DND-41 (cell line): ENCODE data around the gene SCCPDH.

ENCODE experiments used
- CTCF ChIP-seq: IDR thresholded peaks from 2 replicates; pipeline ENCODE4 v1.5.1; 2012; ENCODE audit warnings: borderline replicate concordance, low read length, moderate library complexity, mild to moderate bottlenecking; ENCODE audit not compliant: poor library complexity, severe bottlenecking; ENCODE audit errors: extremely low read depth
- EZH2 ChIP-seq: IDR thresholded peaks from 3 replicates; pipeline ENCODE4 v1.6.1; 2012; ENCODE audit warnings: borderline replicate concordance, low read depth, mild to moderate bottlenecking, moderate library complexity, low read length, inconsistent platforms; ENCODE audit not compliant: severe bottlenecking

- no peak for TF ChIP-seq CTCF
- TF ChIP-seq EZH2: no peak
Observed at GRCh38 chr1:246786606-246787238, 62.5 kb downstream of the SCCPDH start.
